Kidney (tissue), 14 donors: ENCODE data around the gene ZBTB7C. TPM values are rescaled to one million over a fixed set of nuclear protein-coding genes. Genes with fewer than 3 reads are reported as not detected.
A peak's percentile ranks its signal among the peaks of the same experiment; 100 is the strongest.

ENCODE experiments used
- DNase-seq, 5 donors: peaks; one replicate each; pipeline ENCODE4 v3.0.0-alpha.2; 2013 to 2020
- FAIRE-seq: peaks from 2 replicates; lab custom pipeline; 2012; peaks lifted over from hg19 to GRCh38; lab: Jason Lieb, UNC
- H3K27ac ChIP-seq, 2 donors: one replicate each; pipeline ENCODE4 v1.7.0; 2013; ENCODE audit warnings: low read depth in 2 of 2, low read length in 2 of 2, inconsistent platforms in 1 of 2
- H3K27me3 ChIP-seq: one replicate; pipeline ENCODE4 v1.7.1; 2013; ENCODE audit warnings: low read length, inconsistent platforms; ENCODE audit not compliant: control insufficient read depth, insufficient read depth
- H3K36me3 ChIP-seq, 3 donors: one replicate each; pipeline versions ENCODE4 v1.7.0 to v1.7.1; 2013; ENCODE audit warnings: low read length in 3 of 3, control low read depth in 1 of 3, inconsistent platforms in 1 of 3; ENCODE audit not compliant: insufficient read depth in 3 of 3, control insufficient read depth in 2 of 3
- H3K4me1 ChIP-seq, 3 donors: one replicate each; pipeline versions ENCODE4 v1.7.0 to v1.7.1; 2013; ENCODE audit warnings: low read length in 3 of 3, inconsistent platforms in 1 of 3, low read depth in 1 of 3; ENCODE audit not compliant: control insufficient read depth in 2 of 3, insufficient read depth in 2 of 3
- H3K4me3 ChIP-seq, 3 donors: one replicate each; pipeline versions ENCODE4 v1.7.0 to v1.8.1; 2013; ENCODE audit warnings: low read length in 3 of 3, control low read depth in 1 of 3, inconsistent platforms in 1 of 3
- H3K9ac ChIP-seq, 3 donors: one replicate each; pipeline versions ENCODE4 v1.7.0 to v1.7.1; 2013; ENCODE audit warnings: low read length in 3 of 3, control low read depth in 1 of 3, inconsistent platforms in 1 of 3
- H3K9me3 ChIP-seq, 3 donors: one replicate each; pipeline versions ENCODE4 v1.7.0 to v1.7.1; 2013; ENCODE audit warnings: low read length in 3 of 3, control low read depth in 1 of 3, inconsistent platforms in 1 of 3; ENCODE audit not compliant: control insufficient read depth in 2 of 3, insufficient read depth in 1 of 3
- CTCF ChIP-seq: IDR thresholded peaks from 3 replicates; pipeline ENCODE4 v1.5.1; 2012; ENCODE audit warnings: mild to moderate bottlenecking, moderate library complexity, borderline replicate concordance; ENCODE audit not compliant: insufficient read depth; ENCODE audit errors: extremely low read depth
- intact Hi-C: fragments of 100-400 bp; cut with DNase I; formaldehyde crosslinking; loops from one replicate; pipeline ENCODE4 v1.11.1; 2022
- polyA plus RNA-seq: library from polyadenylated mRNA; stranded (reverse); fragments of 350-450 nt; fragmentation: Illumina TruSeq; extraction: RNeasy Lipid Tissue Mini Kit (QIAGEN cat#74804); gene quantifications from one replicate; pipeline ENCODE4 v1.2.3, GENCODE V29; 2014; ENCODE audit warnings: low read depth, low replicate concordance; ENCODE audit not compliant: insufficient read depth
- total RNA-seq: library from RNA; stranded (reverse); fragmentation: NEBNext Ultra II Directional; extraction: Animal tissue kit (Norgen Biotek cat#: 25700); gene quantifications from one replicate; pipeline ENCODE4 v1.2.1, GENCODE V29; 2021
- donor health status: control.
- donor health status: control.
- donor health status: control.
- donor health status: control.
- donor health status: control.
- donor health status: DM: yes; HTN: yes; CAD: no.
- donor health status: Normal renal cell carcinoma (clear cell type).

ZBTB7C gene
- total and polyA plus RNA-seq, 2 donors from 2014 or later, result 1.8 to 13.8 TPM

- H3K4me3 ChIP-seq, result no peak overlapping the region
- peak in 1 of 5 donors; percentile 34 for DNase-seq
- intact Hi-C loops, result no loop called here
- no peaks in the 10 kb centered on the region for H3K27me3 ChIP-seq
- no peaks in the 10 kb centered on the region for H3K4me1 ChIP-seq
- no peaks in the 10 kb centered on the region for H3K36me3 ChIP-seq
- H3K9me3 ChIP-seq, result no peaks in the 10 kb centered on the region
- no peak overlapping the region for H3K27ac ChIP-seq
- H3K9ac ChIP-seq, result no peak overlapping the region
- FAIRE-seq, result no peak
- no peak for TF ChIP-seq CTCF
These were observed 336.6 kb downstream of the ZBTB7C start for GRCh38 chr18:48072428-48073204.

GRCh38 chr18:48068916-48069445, 340.2 kb downstream of the ZBTB7C start:
- Histone ChIP-seq H3K27ac (no peak overlapping the region), H3K36me3 (no peaks in the 10 kb centered on the region), H3K9ac (no peak overlapping the region), H3K4me3 (no peak overlapping the region), H3K9me3 (no peaks in the 10 kb centered on the region), H3K4me1 (no peaks in the 10 kb centered on the region), H3K27me3 (no peaks in the 10 kb centered on the region)
- no peak for TF ChIP-seq CTCF
- FAIRE-seq (no peak), DNase-seq (no peak)
- intact Hi-C loops, result no loop called here

- no peaks in the 10 kb centered on the region for H3K4me1 ChIP-seq
These were observed 342.9 kb downstream of the ZBTB7C start for GRCh38 chr18:48066225-48066652.

More at GRCh38 chr18:48066225-48066652, 342.9 kb downstream of the ZBTB7C start:
- Histone ChIP-seq H3K4me3 (no peak overlapping the region), H3K9ac (no peak overlapping the region), H3K9me3 (no peaks in the 10 kb centered on the region), H3K27me3 (no peaks in the 10 kb centered on the region), H3K27ac (no peak overlapping the region), H3K36me3 (no peaks in the 10 kb centered on the region)
- FAIRE-seq (no peak), DNase-seq (no peak)
- no peak for TF ChIP-seq CTCF
- intact Hi-C loops, result no loop called here
